ENCODE results near the gene CDH22. TPM values are rescaled to one million over a fixed set of nuclear protein-coding genes. Genes with fewer than 3 reads are reported as not detected.

Gene CDH22, protein sequence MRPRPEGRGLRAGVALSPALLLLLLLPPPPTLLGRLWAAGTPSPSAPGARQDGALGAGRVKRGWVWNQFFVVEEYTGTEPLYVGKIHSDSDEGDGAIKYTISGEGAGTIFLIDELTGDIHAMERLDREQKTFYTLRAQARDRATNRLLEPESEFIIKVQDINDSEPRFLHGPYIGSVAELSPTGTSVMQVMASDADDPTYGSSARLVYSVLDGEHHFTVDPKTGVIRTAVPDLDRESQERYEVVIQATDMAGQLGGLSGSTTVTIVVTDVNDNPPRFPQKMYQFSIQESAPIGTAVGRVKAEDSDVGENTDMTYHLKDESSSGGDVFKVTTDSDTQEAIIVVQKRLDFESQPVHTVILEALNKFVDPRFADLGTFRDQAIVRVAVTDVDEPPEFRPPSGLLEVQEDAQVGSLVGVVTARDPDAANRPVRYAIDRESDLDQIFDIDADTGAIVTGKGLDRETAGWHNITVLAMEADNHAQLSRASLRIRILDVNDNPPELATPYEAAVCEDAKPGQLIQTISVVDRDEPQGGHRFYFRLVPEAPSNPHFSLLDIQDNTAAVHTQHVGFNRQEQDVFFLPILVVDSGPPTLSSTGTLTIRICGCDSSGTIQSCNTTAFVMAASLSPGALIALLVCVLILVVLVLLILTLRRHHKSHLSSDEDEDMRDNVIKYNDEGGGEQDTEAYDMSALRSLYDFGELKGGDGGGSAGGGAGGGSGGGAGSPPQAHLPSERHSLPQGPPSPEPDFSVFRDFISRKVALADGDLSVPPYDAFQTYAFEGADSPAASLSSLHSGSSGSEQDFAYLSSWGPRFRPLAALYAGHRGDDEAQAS
- under 0.01 and 0.13 TPM in 2 replicates for total RNA-seq

DNA sequence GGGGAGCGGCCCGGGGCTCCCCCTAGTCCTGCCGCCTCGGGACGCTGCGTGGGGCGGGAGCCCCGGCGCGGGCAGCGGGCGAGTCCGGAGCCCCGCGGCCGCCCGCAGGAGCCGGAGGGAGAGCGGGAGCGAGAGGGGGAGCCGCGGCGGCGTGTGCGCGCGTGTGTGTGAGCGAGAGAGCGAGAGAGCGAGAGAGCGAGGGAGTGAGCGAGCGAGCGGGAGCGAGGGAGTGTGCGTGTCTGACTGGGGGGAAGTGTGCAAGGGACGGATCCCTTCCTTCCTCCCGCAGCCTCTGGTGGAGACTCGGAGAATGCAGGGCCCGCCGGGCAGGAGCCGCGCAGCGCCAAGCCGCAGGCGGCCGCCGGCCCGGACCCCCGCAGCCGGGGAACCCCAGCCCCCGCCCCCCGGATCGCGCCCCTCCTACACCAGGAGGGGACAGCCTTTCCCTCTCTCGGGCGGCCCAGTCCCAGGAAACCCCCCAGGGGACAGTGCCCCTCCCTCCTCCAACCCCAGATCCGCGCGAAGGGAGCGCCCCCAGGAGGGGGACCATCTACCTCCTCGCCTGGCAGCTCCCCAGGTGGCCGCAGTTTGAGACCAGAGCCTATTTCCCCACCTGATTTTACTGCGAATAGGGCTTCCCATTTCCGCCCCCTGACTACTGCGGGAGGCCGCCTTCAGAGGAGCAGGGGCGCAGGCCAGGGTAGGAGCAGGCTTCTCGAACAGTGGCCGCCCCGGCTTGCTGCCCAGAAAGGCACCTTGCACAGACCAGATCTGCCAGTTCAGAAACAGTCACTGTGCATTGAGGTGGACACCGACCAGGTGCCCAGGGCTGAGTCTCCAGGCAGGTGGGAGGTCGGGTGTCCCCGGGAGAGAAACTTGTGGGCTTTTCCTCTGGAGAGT is at the start of gene CDH22:
Gene CDH22, minus strand, starts transcription at position 241 of the 900 bp plus-strand sequence. CDS start 57,204 bp downstream, outside the sequence.
- DNase-seq (ENCODE audit: low read depth in 2 of 2): peak; percentile 17 to 39

DNA sequence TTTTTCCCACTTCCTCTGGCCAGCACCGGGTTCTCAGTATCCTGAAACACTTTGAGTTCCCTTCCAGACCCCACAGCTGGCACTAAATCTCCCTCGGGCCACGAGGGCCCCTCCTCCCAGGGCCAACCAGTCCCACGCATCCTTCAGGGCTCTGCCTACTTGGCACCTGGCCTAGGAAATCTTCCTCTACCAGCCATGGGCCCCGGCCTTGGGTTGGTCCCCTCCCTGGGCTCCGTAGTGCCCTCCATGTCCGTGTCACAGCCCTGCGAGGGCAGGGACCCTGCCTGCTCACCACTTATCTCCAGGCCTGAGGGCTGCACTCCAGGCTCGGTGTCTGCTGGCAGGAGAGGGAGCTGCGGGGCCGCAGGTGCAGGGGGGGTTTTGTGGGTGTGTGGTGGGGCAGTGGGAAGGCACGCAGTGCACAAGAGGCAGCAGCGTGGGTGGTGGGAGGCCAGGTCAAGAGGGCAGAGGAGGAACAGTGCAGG is 48.8 kb upstream of the CDH22 start:
- DNase-seq (ENCODE audit: low read depth in 2 of 2): peak in 1 of 2 donors; percentile 12

DNA sequence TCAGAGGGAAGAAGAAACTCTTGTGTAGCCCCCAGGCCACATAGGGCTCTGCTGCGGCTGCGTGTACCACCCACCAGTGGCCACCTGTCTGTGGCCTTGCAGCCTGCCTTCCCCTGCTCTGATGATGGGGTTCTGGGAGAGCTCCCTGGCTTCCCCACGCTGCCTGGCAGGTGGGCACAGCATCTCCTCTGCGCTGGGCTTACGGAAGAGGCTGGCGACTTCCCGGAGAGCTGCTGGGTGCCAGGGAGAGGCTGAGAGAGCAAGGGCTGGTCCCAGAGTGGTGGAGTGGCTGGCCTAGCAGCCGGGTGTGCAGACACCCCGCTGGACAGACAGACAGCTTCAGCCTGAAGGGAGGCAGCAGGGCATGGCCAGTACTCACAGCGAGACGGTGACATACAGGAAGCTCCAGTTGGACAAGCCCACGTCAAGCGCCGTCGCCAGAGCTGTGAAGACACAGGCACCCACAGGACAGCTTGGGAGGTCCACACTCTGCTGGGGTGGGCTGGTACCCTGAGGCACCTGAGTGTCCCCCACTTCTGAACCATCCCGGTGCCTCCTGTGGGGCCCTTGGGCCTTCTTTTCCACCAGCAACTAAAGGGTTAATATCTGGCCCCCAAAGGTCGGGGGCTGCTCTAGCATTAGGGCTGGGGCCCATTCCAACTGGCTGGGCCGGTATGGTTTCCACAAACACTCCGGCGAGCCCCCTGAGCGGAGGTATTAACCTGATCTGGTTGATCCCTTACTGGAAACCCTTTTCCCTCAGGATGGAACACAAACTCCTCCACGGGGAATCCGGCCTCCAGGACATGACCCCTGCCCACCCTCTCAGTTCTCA is 48.1 kb upstream of the CDH22 start:
- DNase-seq (ENCODE audit: low read depth in 2 of 2): no peak

DNA sequence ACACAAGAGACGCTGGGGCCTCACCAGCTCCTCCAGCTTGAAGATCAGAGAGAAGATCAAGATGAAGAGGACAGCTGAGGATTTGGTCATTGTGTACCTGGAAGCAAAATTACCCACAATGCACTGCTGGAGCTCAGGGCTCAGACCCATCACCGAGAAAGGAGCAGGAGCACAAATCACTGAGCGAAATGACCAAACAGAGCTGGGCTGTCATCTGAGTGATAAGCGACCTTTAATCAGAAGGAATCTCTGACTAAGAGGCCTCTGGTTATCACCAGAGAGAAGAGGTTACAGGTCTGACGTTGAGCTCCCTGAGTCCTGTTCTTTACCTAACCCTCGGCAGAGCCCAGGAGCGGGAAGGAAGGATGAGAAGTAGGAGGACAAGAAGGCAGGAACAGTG is 47.5 kb upstream of the CDH22 start:
- DNase-seq (ENCODE audit: low read depth in 2 of 2): no peak

DNA sequence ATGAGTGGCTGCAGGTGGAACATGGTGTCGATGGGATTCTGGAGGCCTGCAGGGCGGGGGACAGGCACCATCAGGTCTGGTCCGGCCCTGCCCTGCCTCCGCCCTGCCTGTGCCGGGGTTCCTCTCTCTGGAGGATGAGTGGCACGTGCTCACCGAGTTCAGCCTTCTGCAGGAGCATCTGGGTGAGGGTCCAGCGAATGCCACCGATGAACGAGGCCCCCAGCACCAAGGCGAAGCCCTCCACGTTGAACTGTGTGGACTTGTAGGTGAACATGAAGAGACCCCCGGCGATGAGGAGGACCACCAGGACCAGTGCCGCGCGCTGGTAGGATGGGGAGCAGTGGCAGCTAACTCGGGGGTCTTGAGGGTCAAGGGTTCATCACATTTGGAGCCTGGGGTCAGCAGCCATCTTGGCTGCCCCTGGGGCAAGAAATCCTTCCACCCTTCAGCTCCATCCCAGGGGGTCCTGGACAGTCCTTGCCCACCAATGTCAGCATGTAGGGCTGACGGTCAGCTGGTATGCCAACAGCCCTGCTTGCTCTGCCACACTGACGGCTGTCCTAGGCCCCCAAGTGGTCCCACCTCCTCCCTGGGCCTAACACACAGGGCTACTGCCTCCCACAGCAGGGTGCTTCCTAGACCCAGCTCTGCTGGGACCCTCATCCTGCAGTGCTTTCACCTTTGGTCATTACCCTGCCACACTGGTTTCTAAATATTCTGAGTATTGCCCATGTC is 46.8 kb upstream of the CDH22 start:
- DNase-seq (ENCODE audit: low read depth in 2 of 2): no peak

DNA sequence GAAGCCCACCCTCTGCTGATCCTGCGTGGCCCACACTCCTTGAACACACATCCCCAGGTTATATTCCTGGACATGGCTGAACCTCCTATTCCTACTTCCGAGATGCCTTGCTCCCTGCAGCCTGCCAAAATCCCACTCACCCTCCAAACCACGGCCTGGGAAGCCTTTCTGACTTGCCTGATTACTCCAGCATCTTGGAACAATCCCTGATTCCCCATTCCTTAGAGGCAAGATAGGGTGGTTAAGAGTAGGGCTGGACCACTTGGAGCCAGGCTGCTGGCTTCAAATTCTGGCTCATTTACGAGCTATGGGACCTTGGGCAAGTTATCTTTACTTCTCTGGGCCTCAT is 45.9 kb upstream of the CDH22 start:
- DNase-seq (ENCODE audit: low read depth in 2 of 2): no peak

DNA sequence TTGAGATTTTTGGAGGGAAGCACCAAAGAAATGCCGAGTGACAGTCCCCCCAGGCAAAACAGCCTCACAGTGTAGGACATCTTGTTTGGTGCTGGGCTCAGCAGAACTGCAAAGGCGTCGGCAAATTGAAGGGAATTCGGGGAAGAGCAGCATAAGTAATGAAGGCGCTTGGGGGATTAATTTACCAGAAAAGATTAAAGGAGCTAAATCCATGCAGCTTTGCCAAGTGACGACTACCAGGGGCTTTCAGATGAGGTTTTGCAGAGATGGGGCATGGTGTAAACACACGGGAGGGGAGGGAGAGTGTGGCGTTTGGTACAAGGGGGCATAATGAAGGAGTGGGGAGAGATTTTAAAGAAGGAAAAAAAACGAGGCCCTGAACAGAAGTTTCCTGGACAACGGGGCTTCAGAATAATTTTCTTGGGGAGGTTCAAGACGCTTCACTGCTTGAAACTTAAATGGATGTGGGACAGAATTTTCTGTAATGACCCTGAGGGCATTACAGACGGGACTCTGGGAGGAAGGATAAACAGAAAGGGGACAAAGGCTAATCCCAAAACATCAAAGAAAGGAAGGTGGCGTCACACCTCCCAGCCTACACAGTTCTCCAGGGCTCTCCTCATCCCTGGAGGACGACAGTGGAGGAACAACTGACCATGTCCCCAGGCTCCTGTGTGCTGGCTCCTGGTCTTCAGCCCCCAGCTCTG is 45.4 kb upstream of the CDH22 start:
- no peak for DNase-seq (ENCODE audit: low read depth in 2 of 2)

DNA sequence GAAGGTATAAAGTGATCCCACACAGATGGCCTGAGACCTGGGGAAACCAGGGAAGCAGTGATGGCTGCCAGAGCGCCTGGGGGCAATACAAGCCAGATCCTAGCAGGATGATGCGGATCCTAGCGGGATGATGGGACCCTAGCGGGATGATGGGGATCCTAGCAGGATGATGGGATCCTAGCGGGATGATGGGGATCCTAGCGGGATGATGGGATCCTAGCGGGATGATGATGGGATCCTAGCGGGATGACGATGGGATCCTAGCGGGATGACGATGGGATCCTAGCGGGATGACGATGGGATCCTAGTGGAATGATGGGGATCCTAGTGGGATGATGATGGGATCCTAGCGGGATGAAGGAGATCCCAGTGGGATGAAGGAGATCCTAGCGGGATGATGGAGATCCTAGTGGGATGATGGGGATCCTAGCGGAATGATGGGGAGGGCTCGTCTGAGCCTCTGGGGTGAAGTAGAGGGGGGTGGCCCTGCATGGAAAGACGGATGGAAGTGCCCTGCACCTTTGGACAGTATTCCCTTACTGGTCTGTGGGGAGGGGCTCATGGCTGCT is 44.2 kb upstream of the CDH22 start:
- DNase-seq (ENCODE audit: low read depth in 2 of 2): no peak

DNA sequence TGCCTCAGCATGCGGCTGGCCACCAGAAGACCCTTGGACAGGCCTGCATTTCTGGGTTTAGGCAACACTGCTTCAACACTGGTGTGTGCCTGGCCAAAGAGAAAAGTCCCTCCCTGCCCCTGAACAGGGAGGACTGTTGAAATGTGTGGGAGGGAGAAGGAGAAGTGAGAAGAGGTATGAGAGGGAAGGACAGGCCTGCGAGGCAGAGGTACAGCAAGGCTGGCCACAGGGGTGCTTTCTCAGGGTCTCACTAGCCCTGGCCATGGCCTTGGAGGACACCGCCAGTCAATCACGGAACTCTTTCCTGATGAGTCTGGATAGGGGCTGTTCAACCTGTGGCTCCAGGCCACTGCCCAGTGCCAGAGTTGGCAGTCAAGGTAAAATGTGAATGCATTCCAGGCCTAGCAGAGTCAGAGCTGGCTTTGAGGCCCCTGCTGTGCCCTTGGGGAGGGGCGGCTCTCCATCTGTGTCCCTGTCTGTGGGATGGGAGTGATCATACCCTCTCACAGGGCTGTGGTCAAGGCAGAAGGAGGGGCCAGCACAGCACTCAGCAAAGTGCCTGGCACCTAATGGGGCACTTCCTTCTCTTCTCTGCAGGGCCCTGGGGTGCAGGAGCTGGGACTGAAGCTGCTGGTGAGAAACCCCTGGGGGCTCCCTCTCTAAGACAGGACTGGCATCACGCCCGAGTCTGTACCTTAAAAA is 43.2 kb upstream of the CDH22 start:
- no peak for DNase-seq (ENCODE audit: low read depth in 2 of 2)

DNA sequence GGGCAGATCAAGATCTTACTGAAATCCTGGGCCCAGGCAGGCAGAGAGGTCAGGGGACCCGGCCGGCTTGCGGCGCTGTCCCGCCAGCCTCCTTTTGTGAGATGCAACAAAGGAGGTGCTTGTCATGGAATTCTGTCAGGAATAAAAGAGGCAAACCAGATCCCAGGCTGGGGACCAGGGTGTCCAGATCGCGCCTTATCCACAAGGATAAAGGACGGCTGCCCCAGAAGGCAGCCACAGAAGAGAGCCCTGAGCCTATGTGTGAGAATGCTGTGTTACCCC is 42.6 kb upstream of the CDH22 start:
- no peak for DNase-seq (ENCODE audit: low read depth in 2 of 2)

DNA sequence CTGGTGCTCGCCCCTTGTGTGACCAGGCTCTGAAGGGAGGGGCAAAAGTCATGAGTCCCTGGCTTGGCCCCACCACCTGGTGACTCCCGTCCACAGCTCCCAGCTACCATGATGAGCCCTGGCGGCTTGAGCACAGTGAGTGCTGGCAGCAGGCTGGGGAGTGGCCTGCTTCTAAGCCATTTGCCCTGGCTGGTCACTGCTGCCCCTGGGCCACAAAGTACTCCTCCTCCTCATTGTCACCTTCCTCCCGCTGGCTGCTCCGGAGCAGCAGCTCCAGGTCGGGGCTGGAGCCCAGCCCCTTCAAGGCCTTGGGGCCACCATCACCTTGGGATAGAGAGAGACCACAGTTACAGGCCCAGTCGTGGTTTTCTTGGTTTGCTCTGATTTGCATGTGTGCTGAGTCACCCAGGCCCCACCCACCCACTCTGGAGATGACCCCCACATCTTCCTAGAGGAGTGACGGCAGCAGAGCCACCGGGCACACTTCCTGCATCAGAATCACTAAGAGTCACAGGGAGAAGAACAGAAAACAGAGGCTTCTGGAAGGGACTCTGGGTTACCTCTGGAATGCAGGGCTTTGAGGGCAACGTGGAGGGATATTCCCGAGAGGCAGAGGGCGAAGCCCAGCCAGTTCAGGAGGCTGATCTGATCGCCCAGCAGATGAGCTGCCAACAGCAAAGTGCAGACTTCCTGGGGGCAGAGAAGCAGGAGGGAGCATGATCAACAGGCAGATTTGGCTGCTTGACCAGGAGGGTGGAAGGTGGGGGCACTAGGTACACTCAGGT is 42.1 kb upstream of the CDH22 start:
- peak in 1 of 2 donors; percentile 64 for DNase-seq (ENCODE audit: low read depth in 2 of 2)

DNA sequence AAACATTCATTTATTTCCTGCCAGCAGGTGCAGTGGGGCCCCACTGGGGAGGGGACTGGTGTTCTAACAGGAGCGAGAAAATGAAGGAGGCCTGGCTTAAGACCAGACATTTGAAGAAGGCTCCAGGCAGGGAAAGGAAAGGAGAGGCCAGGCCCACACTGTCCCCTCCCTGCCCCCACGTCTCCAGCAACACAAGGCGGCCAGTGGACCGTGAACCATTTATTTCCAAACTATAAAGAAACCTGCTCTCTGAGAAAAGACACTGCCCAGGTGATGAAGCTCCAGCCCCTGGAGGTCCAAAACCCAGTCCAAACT is 41.4 kb upstream of the CDH22 start:
- no peak for DNase-seq (ENCODE audit: low read depth in 2 of 2)

DNA sequence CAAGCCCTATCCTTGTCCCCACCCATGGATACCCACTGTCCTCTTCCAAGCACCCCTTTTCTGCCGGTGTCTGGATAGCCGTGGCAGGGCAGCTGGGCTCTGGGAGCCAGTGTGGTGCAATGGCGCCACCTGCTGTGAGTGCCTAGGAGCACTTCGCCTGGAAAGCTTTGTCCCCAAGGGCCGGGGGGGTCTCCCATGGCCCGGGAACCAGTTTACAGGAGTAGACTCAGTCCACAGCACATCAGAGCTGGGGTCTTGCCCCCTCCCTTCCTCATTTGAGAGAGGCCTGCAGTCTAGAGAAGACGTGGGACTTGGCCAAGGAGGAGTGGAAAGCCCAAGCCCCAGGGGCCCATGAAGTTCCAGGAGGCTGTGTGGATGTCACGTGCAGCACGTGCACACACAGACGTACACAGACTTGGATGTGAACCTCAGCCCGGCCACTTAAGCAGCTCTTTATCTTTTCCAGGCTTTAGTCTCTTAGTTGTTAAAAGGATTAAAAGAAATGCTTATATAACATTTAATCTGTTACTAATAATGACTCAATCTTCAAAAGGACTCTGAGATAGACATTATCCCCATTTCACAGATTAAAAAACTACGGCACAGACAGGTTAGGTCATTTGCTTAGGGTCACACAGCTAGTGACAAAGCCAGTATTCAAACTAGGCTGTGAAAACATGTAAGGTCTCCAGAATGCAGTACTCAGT is 40.9 kb upstream of the CDH22 start:
- DNase-seq (ENCODE audit: low read depth in 2 of 2): peak; percentile 12 to 57

DNA sequence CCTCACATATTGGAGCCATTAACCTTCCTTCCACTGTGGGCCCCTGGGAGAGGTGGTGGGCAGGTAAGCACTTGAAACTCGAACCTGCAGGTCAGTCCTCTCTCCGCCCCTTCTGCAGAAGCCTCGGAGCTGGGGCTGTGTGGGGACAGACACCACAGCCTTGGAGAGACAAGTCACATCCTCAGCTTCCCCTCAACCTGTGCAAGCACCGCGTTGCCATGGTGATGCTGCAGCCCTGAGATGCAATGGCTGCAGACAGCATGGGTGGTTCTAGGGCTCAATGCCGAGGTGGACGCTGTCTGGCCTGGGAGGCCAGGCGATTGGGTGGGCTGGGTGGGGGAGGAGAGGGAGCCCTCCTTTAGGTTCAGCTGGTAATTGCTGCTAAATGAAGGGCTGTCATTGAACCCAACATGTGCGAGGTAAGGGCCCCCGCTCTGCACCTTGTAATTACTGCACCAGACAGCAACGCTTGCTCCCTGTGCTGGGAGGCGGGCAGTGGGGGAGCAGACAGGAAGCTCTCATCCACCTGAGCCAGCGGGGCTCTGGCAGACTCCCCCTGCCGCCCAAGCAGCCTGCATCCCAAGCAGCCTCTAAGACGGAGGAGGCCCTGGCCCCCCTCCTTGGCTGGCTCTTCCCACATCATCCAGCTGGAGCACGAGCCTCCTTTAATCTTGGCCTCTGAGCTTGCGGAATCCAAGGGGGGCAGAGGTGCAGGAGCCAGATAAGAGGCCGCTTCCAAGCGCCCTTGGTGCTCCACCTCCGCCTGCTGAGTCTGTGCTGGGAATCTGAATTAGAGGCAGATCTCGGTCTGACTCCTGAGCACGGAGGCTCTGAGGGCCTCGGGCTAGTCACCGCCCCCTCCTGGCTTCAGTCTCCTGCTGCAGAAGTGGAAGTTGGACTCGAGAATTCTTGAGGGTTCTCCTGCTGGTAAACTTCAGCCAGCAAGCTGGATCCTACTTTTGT is 39.8 kb upstream of the CDH22 start:
- no peak for DNase-seq (ENCODE audit: low read depth in 2 of 2)

DNA sequence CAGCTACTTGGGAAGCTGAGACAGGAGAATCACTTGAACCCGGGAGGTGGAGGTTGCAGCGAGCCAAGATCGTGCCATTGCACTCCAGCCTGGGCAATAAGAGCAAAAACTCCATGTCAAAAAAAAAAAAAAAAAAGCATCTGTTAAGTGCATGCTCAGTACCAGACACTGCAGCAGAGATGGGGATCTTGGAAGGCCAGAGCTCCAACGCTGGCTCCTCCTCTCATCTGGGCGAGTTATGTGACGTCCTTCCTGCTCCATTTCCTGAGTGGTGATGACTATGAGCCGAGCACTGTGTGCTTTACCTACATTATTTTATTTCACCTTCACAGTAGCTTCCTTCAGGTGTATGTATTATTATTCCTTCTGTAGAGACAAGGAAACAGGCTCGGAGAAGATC is 38.5 kb upstream of the CDH22 start:
- DNase-seq (ENCODE audit: low read depth in 2 of 2): no peak

DNA sequence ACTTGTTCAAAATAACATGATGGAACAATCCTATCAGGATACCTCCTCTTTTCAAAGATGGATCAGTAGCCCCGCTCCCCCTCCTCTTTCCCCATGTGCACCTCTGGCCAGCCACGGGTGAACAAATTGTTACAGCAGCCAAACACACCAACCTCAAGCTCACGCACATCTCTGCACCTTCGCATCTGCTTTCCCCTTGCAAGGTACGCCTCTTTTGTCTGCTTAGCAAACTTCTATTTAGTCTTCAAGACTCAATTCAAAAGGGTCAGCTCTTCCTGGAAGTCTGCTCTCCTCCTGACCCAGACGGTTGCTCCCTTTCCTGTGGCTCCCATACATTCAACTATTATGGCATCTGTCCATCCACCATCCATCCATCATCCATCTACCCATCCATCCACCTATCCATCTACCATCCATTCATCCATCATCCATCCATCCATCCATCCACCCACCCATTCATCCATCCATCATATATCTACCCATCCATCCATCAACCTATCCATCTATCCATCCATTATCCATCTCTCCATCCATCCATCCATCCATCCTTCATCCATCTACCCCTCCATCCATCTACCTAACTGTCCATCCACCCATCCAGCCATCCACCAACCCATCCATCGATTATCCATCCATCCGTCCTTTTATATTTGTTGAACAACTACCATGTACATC is 36.3 kb upstream of the CDH22 start:
- no peak for DNase-seq (ENCODE audit: low read depth in 2 of 2)

Data from dermis microvascular lymphatic vessel endothelial cell (primary cell).